ENCODE data around the gene TSPAN13.

DNA sequence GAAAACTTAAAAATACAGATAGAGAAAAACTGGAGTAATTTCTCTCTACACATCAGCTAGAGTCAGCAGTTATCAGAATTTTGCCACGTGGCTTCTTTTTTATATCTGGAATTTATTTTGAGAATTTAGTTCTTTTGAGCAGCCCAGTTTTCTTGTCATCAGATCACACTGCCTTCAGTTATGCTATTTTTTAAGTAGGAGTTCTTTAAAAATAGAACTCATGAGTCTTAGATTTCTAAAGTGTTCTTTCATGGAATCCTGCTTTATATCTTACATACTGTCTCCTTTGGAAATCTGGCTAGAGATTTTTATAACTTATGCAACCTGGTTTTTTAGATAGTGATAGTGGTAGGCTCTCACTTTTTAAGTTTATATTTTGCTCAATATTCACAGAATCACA is 27.0 kb downstream of the TSPAN13 start:
- TF ChIP-seq, protein P1, sequence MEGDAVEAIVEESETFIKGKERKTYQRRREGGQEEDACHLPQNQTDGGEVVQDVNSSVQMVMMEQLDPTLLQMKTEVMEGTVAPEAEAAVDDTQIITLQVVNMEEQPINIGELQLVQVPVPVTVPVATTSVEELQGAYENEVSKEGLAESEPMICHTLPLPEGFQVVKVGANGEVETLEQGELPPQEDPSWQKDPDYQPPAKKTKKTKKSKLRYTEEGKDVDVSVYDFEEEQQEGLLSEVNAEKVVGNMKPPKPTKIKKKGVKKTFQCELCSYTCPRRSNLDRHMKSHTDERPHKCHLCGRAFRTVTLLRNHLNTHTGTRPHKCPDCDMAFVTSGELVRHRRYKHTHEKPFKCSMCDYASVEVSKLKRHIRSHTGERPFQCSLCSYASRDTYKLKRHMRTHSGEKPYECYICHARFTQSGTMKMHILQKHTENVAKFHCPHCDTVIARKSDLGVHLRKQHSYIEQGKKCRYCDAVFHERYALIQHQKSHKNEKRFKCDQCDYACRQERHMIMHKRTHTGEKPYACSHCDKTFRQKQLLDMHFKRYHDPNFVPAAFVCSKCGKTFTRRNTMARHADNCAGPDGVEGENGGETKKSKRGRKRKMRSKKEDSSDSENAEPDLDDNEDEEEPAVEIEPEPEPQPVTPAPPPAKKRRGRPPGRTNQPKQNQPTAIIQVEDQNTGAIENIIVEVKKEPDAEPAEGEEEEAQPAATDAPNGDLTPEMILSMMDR (IDR thresholded peaks at IDR 0.05), result no peak
- TF ChIP-seq ZFX (IDR thresholded peaks at IDR 0.05; ENCODE audit: borderline replicate concordance), result no peak
